HG02938 (cell line): ENCODE results near the gene HAUS7.

Experiments used
- ATAC-seq: cut with Tn5 transposase; IDR thresholded peaks from one replicate; pipeline ENCODE4 v1.9.1; 2021; ENCODE audit warnings: mild to moderate bottlenecking, moderate library complexity; ENCODE audit not compliant: unreplicated experiment

HAUS7 gene

DNA sequence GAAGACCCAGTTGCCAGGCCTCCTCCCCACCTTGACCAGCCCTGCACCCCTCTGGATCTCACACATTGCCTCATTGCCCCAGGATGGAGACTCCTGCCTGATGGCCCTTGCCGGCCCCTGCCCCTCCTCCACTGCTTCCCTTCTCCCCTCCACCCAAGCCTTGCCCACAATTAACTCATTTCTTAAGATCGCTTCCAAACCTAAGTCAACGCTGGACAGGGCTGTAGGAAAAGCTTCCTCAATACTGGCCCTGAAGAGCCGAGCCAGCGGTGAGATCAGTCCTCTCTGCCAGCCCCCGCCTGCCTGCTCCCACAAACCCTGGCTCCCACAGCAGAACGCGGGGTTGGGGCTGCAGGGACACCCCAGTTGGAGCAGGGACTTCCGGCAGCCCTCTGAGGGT lies 7.5 kb upstream of the HAUS7 start:
- no peak for ATAC-seq

DNA sequence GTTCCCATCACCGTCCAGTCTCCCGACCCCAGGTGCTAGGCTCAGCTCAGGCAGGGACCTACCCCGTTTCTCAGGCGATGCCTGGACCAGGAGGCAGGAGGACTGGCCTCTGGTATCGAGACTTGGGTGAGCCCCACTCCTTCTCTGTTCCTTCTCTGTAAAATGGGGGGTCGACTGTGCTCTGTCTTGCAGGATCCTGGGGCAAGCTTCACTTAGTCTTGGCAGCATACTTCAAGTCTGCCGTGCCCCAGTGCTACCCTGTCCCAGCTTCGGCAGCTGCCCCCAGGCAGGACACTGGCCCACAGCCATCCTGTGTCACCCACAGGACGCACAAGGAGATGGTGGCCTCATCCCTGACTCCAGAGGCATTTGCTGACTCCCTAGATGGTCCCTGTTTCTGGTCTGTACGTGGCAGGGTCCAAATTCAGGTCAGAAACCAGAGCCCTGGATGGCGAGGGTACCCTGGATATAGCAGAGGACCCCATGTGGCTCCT lies 7.0 kb upstream of the HAUS7 start:
- no peak for ATAC-seq

DNA sequence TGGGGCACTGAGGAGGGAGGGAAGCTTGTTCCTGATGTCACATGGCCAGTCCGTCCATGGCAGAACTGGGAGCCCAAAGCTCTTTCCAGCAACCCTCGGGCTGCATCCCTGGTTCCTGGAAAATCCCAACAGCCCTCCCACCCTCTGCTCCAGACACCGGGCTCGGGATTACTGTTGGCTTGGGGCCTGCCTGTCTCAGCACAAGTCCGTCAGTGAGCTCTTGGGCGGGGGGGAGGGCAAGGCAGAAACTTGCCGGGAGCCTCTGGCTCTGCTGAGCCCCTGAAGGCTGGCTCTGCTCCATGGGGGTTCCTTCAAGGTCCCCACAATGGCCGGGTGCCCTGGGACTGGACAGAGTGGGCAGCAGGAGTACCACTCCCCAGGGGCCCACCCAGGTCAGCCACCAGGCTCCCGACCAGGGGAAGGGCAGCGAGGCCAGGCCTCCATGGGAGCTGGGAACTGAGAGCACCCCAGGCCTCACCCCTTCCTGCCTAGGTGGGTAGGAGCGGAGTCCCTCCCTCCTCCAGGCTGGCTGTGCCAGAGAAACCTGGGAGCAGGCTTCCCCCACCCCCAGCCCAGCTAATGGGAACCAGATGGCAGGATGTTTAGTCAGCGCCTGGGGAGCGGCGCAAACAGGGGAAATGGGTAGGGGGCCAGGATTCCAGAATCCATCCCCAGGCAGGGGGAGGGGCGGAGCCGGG lies 6.4 kb upstream of the HAUS7 start:
- no peak for ATAC-seq

DNA sequence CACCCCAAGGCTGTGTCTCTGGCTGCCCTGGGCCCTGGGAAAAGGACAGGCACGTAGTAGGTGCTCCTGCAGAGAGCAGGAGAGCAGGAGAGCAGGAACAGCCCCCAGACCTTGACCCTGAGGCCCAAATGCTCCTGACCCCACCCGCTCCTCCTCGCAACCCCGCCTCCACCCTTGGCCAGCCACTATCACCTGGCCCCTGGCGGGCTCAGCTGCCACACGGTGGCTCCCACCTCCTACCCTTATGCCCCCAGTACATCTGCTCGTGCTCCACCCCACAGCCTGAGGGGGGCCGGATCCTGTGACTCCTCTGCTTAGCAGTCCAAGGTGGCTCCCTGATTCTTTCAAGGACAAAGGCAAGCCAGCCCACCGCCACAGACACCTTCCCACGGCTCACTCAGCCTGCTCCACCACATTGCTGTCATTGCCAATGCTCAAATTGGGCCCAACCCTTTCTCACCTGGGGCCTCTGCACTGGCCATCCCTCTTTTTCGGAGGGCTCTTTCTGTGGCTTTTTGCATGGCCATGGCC lies 5.4 kb upstream of the HAUS7 start:
- no peak for ATAC-seq

DNA sequence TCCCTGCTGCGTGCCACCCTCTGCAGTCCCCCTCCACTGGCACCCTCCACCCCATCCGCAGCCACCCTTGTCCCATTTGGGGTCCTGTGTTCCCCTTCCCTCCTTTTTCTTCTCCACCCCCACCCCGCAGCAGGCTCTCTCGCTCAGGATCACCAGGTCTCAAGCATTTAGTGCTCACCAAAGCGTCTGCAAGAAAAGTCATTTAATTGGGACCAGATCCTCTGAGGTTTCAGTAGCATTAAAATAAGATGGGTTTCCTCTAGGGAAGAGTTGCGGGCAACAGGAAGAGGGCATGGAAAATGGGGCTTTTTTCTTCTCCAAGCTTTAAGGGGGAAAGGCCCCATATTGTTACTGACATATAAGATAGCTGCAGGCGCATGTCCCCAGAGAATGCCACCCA lies 4.9 kb upstream of the HAUS7 start:
- no peak for ATAC-seq

DNA sequence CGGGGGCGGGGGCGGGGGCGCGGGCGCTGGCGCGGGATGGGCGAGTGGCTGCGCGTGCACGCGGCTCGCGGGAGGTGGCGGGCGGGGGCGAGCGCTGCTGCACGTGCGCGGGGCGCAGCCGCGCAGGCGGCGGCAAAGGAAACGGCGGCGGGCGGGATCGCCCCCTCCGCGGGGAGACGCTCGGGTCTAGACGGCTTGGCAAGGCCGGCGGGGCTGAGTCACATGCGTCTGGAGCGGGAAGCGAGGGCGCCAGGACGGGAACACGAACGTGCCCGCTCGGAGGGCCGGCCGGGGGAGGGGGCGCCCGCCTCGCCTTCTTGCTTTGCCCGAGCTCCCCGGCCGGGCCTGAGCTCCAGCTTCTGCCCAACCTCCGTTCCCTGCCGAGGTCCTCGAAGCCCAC lies 4.3 kb upstream of the HAUS7 start:
- ATAC-seq = no peak

DNA sequence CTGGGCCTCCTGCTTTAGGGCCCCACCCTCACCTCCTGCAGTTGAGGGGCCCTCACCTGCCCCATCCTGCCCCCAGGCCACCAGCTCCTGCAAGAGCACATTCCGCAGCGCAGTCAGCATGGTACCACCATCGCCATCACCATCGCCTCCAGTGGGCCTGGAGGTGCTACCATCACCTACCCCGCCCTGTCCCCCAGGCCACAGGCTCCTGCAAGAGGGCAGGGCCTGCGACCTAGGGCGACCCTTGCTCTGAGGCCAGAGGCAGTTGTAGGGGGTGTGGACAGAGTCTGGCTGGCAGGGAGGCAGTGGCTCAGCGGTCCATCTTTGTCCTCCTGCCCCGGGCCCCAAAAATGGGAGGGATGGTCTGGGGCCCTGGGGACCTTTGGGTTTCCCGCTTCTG lies 3.9 kb upstream of the HAUS7 start:
- no peak for ATAC-seq

DNA sequence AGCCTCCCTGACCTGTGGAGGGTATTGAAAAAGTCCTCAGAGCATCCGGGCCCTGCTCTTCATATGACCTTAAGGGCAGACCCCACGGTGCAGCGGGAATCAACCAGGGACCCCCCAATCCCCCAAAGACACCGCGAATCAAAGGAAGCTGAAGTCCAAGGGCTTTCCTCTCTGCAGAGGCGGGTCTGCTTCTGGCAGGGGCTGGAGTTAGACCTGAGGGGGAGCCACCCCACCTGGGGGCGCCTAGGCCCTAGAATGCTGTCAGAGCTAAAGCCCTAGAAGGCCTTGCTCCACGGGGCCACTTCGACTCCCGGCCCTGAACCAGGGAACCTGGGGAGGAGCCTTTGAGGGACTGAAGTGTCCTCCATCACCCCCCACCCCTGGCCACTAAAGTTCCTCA lies 2.8 kb upstream of the HAUS7 start:
- ATAC-seq = no peak

DNA sequence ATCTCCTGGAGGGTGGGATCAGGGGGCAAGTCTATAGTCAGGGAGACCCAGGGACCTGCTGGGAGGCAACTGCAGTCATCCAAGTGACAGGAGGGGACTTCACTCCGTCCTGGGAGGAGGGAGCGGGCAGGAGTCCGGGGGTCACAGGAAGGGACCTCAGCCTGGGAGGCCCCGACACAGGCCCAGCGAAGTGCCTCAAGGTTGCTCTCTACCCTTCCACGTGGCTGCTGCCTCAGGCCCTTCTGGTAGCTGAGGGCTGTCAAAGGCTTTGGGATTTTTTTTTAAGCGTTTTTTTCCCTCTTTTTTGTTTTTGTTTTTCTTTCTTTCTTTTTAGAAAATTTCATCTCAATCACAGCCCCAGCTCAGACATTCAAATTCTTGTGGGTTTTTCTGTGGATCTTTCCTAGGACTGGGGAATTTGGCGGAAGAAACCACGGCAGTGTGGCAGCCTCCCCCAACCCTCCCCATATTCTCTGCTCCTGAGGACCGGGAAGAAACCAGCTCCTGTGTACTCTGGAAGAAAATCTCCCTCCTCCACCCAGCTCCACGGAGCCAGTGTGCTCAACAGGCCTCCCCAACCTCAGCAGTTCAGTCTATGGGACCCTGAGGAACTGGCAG lies 1.4 kb upstream of the HAUS7 start:
- ATAC-seq = no peak

DNA sequence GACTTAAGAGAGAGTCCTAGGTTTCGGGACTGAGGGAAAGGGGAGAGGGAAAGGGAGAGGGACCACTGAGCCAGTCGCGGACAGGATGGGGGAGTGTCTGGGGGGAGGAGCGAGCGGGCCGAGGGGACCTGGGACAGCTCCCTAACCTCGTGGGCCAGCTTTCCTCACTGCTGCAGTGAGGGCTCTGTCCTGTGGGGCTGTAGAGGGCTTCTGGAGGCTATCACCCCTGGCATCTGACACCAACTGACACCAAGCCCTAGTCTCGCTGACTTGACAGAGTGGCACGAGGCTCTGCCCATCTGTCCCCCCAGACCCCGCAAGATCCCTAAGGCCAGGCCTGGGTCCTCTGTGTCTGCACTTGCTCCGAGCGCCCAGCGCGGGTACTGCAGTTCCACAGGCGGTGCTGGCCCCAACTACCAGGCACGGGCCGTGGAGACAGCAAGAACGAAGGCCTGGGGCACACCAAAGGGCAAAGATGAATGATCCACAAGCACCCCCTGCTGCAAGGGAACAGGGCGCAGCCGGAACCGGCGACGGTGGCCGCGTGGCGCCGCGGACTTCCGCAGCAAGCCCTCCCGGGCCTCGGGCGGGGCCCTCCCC lies 465 bp downstream of the HAUS7 start:
- ATAC-seq = peak; percentile 36

DNA sequence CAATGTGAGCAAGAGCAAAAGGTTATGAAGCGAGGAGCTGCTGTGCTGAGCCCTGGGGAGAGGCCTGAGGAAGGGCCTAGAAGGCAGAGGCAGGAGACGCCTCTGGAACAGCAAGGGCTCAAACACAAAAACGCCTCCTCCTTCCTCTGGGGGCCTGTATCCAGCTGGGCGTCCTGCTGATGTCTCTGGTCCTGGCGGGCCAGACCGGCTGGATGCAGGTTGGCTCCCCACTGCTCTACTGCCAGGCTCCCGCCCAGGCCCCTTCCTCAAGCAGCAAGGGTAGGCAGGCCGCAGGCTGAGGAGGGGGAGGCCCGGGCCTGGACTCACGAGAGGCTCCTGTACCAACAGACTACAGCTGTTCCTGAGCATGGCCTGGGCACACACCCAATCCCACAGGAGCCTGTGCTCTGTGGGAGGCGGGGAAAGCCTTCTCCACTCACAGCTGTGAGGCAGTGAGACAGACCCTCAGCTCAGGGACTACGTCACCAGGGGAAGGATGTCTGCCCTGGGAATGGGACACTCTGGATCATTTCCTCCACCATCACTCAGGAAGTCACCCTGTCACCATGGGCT lies 2.3 kb downstream of the HAUS7 start:
- no peak for ATAC-seq

DNA sequence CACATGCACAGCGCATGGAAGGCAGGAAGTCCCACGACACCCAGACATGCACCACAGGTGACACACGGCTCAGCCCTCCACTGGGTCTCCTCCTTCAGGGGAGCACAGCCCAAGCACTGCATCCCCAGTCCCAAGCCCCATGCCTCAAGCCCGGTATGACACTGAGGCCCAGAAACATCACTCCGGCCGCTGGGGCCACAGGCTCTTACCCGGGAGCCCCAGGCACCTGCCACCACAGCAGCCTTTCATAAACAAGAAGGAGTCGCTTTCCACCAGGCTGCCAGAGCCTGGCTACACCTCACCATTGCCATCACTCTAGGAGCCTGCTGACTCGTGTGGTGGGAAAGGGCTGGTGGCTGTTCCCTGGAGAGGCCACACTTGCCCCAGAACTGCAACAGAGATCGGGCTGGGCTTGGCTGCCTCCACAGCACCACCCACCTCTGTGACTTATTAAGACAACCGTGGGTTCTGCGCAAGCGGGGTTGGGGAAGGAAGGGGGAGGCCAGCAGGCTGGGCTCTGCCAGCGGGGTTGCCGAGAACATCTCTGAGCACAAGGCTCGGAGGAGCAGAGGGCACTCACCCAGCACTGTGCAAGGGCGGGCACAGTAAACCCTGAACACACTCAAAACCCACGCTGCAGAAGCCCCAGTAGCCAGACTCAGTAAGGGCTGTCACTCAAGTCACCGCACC lies 4.5 kb downstream of the HAUS7 start:
- no peak for ATAC-seq

DNA sequence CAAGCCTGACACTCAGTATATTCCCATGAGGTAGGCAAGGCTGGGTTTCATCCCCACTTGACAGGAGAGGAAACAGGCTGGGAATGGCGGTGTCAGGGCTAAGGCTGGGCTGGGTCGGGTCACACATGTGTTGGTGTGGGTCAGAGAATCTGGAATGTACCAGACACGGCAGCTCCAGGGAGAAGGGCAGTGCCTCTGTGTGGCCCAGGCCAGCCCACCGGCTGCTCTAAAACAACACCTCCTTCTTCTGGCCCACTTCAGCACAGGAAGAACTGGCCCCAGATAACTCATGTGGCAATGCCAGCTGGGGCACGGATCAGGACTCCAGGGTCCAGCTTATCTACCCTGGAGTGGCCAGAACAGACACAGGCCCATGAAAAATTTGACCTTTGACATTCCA lies 6.3 kb downstream of the HAUS7 start:
- ATAC-seq = no peak

DNA sequence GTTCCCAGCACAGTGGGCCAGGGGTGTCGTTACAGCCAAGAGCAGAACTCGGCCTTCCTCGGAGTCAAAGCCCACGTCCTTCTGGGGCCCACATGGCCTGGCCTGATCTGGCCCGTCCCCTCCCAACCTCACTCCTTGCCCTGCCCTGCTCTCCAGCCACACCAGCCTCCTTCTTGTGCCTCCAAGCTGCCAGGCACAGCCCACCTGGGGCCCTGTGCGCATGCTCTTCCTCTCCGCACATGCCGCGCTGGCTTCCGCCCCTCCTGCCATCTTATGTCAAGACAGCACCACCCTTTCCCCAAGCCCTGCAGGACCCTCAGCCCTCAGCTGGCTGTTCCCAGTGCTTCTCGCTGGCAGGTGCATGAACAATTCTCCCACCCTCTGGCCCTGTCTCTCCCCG lies 6.8 kb downstream of the HAUS7 start:
- ATAC-seq = no peak

DNA sequence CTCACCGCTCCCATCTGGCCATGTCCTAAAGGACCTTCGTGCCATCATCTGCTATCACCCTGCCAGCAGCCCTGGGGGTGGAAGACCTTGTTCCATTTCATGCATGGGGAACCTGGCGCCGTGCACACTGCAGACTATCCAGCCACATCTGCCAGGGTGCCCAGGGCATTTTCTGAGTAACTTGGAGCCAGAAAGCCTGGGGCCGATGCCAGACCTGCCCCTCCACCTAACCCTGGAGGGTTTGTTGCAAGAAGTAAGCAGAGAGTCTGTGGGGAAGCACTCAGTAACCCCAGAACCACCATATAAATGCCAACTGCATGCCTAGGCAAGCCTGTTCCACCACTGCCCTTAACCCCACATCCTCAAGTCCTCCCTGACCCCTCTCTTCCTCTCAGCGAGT lies 7.3 kb downstream of the HAUS7 start:
- no peak for ATAC-seq

DNA sequence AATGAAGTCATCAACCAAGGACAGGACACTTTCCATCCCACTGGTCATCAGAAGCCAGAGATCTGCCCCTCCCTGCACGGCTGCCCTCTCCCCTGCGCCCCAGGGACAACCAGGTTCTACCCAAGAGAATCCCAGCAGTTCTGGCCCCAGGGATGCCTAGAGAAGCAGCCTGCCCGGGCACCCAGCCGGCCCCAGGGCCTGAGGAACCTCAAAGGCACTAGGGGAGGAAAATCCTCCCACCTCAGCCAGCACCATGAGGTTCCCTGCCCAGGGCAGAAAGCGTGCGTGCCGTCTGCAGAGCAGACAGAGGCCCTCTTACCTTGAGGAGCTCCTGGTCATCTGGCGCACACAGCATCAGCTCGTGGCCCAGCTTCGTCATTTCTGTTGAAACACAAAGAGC lies 8.1 kb downstream of the HAUS7 start:
- ATAC-seq = no peak

DNA sequence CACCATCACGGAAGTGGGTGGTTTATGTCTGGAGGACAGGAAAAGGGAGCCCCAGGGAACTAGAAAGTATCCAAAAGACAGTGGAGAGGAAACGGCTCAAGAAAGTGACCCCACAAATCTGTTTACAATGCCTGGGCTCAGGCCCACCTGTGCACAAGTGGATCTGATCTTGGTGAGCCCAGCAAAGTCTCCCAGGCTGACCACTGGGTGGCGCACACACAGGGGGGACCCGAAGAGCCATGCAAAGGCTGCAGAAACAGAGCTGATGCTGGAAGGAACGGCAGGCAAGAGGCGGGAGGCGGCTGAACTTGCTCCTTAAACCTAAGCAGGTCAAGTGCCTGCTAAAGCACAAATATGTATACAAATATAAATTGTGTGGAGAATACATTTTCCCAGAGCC lies 9.6 kb downstream of the HAUS7 start:
- no peak for ATAC-seq

DNA sequence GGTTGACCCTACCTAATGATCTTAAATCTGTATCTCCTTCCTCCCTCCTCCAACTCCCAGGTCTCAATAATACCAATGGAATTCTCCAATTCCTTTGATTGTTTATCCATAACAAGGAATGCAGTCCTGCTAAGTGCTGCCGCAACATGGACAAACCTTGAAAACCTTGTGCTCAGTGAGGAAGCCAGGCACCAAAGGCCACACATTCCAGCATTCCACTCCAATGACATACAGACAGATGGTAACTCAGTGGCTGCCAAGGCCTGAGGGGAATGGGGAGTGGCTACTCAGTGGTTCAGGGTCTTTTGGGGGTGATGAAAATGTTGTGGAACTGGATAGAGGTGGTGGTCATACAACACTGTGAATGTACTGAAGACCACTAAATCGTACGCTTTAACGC lies 10.4 kb downstream of the HAUS7 start:
- no peak for ATAC-seq

DNA sequence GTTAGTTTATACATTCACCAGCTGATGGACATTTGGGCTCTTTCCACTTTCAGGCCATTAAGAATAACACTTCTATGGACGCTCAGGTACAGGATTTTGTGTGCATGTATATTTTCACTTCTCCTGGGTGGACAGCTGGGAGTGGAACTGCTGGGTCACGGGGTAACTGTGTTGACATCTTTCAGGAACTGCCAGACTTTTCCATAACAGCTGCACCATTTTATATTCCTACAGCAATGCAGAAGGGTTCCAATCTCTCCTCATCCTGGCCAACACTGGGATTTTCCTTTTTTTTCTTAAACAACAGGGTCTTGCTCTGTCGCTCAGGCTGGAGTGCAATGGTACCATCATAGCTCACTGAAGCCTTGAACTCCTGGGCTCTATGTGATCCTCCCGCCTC lies 11.9 kb downstream of the HAUS7 start:
- ATAC-seq = no peak

DNA sequence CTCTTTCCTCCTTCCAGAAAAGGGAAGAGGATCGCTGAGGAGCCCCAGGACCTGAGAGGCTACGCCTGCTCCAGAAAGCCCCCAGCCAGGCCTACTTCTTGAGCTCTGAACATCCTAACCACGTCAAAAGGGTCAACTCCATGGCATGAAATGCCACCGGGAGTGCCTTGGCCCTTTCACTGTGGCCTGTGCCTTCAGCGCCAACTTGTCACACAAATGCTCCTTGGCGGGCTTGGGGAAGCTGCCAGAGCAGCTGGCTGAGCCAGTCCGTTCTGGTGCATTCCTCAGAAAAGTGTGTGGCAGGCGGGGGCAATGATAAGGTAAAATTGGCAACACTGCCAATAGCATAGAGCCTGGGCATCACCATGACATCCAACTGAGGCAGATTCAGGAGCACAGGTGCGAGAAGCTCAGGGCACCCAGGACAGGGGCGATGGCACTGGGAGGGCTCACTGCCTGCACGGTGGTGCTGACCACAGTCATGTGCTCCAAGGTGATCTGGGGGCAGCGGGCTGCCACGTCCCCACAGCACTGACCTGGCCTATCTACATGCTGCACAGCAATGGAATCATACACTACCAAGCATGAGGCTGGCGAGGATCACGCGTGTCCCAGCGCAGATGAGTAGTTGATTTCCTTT lies 12.4 kb downstream of the HAUS7 start:
- ATAC-seq = no peak
